Right lobe of liver (tissue), 4 donors: ENCODE measurements around the gene ENOX1.

ENCODE experiments used
- CTCF ChIP-seq, 4 donors: fragments of 200-600 bp in 3 of 4; fragments of 450-650 bp in 1 of 4; IDR thresholded peaks; one replicate each; pipeline versions ENCODE4 v1.5.1 to v1.8.0; 2016 to 2022; ENCODE audit warnings: antibody characterized with exemption in 4 of 4, mild to moderate bottlenecking in 2 of 4
- POLR2A ChIP-seq: fragments of 450-650 bp; IDR thresholded peaks from one replicate; pipeline ENCODE4 v1.6.1; 2017; ENCODE audit warnings: antibody characterized with exemption, mild to moderate bottlenecking
- donor health status: DM: no; HTN: no; CAD: no.
- donor health status: DM: no; HTN: no; CAD: no.
- donor health status: DM: no; HTN: yes; CAD: no.

GRCh38 chr13:43495732-43496131 lies 291.0 kb downstream of the ENOX1 start:
- TF ChIP-seq CTCF (IDR thresholded peaks at IDR 0.05) (no peak), POLR2A (no peak)
